NCI-H446 (cell line): ENCODE measurements around the gene GPR34.

Experiments
- DNase-seq, 2 experiments: peaks; one replicate each; lab custom pipeline; 2025; lab: John Stamatoyannopoulos, UW

GPR34 gene

DNA sequence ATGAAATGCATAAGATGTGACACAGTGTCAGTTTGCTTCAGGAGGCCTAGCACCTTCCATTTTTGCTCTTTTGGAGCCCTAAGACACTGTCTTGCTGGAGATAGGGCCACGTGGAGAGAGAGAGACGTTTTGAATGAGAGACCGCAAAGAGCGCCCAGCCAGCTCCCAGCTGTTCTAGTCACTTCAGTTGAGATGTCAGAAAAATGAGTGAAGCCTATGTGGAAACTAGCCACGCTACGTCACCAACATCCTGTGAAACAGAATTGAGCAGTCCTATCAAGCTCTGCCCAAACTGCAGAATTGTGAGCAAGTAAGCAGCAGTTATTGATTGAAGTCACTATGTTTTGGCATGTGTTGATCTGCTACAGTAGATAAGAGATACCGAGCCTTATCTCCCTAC, 48.3 kb downstream of the GPR34 start:
- no peak for DNase-seq

DNA sequence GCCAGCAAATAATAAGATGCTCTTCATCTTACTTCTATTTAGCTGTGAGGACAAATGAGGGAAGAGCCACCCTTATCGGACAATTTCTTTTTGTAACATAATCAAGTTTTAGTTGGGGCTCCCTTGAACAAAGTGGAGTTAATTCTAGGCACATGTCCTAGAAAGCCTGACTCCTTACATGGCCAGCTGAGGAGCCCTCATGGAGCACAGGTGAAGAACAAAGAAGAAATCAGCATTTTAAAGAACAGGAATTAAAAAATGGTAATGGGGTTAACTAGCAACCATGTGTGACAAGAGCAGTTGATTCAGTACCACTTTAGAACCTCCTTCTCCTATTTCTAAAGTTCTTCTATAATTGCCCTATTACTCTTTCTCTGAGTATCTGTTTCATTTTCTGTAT, 51.1 kb downstream of the GPR34 start:
- no peak for DNase-seq
